Kidney (tissue), 14 donors: ENCODE measurements around the gene FOXB2. TPM values are rescaled to one million over a fixed set of nuclear protein-coding genes. Genes with fewer than 3 reads are reported as not detected.

Source experiments
- DNase-seq, 5 donors: peaks; one replicate each; pipeline ENCODE4 v3.0.0-alpha.2; 2013 to 2020
- FAIRE-seq: peaks from 2 replicates; lab custom pipeline; 2012; peaks lifted over from hg19 to GRCh38; lab: Jason Lieb, UNC
- H3K27ac ChIP-seq, 2 donors: one replicate each; pipeline ENCODE4 v1.7.0; 2013; ENCODE audit warnings: low read depth in 2 of 2, low read length in 2 of 2, inconsistent platforms in 1 of 2
- H3K27me3 ChIP-seq: one replicate; pipeline ENCODE4 v1.7.1; 2013; ENCODE audit warnings: low read length, inconsistent platforms; ENCODE audit not compliant: control insufficient read depth, insufficient read depth
- H3K36me3 ChIP-seq, 3 donors: one replicate each; pipeline versions ENCODE4 v1.7.0 to v1.7.1; 2013; ENCODE audit warnings: low read length in 3 of 3, control low read depth in 1 of 3, inconsistent platforms in 1 of 3; ENCODE audit not compliant: insufficient read depth in 3 of 3, control insufficient read depth in 2 of 3
- H3K4me1 ChIP-seq, 3 donors: one replicate each; pipeline versions ENCODE4 v1.7.0 to v1.7.1; 2013; ENCODE audit warnings: low read length in 3 of 3, inconsistent platforms in 1 of 3, low read depth in 1 of 3; ENCODE audit not compliant: control insufficient read depth in 2 of 3, insufficient read depth in 2 of 3
- H3K4me3 ChIP-seq, 3 donors: one replicate each; pipeline versions ENCODE4 v1.7.0 to v1.8.1; 2013; ENCODE audit warnings: low read length in 3 of 3, control low read depth in 1 of 3, inconsistent platforms in 1 of 3
- H3K9ac ChIP-seq, 3 donors: one replicate each; pipeline versions ENCODE4 v1.7.0 to v1.7.1; 2013; ENCODE audit warnings: low read length in 3 of 3, control low read depth in 1 of 3, inconsistent platforms in 1 of 3
- H3K9me3 ChIP-seq, 3 donors: one replicate each; pipeline versions ENCODE4 v1.7.0 to v1.7.1; 2013; ENCODE audit warnings: low read length in 3 of 3, control low read depth in 1 of 3, inconsistent platforms in 1 of 3; ENCODE audit not compliant: control insufficient read depth in 2 of 3, insufficient read depth in 1 of 3
- intact Hi-C: fragments of 100-400 bp; cut with DNase I; formaldehyde crosslinking; loops from one replicate; pipeline ENCODE4 v1.11.1; 2022
- polyA plus RNA-seq: library from polyadenylated mRNA; stranded (reverse); fragments of 350-450 nt; fragmentation: Illumina TruSeq; extraction: RNeasy Lipid Tissue Mini Kit (QIAGEN cat#74804); gene quantifications from one replicate; pipeline ENCODE4 v1.2.3, GENCODE V29; 2014; ENCODE audit warnings: low read depth, low replicate concordance; ENCODE audit not compliant: insufficient read depth
- total RNA-seq: library from RNA; stranded (reverse); fragmentation: NEBNext Ultra II Directional; extraction: Animal tissue kit (Norgen Biotek cat#: 25700); gene quantifications from one replicate; pipeline ENCODE4 v1.2.1, GENCODE V29; 2021
- TF ChIP-seq, protein P1 (sequence below): IDR thresholded peaks from 3 replicates; pipeline ENCODE4 v1.5.1; 2012; ENCODE audit warnings: mild to moderate bottlenecking, moderate library complexity, borderline replicate concordance; ENCODE audit not compliant: insufficient read depth; ENCODE audit errors: extremely low read depth
- donor health status: control.
- donor health status: control.
- donor health status: control.
- donor health status: control.
- donor health status: control.
- donor health status: DM: yes; HTN: yes; CAD: no.
- donor health status: Normal renal cell carcinoma (clear cell type).

Gene FOXB2
- total and polyA plus RNA-seq, 2 donors from 2014 or later = not detected

- Histone ChIP-seq H3K9ac (no peak overlapping the region), H3K9me3 (no peaks in the 10 kb centered on the region), H3K4me3 (no peak overlapping the region), H3K4me1 (peaks cover 0 to 11% (median 5%) of the 10 kb centered on the region in 3 donors), H3K27ac (no peak overlapping the region), H3K36me3 (no peaks in the 10 kb centered on the region), H3K27me3 (peaks cover 85% of the 10 kb centered on the region)
- intact Hi-C loops = no loop called here
- TF ChIP-seq, protein P1, sequence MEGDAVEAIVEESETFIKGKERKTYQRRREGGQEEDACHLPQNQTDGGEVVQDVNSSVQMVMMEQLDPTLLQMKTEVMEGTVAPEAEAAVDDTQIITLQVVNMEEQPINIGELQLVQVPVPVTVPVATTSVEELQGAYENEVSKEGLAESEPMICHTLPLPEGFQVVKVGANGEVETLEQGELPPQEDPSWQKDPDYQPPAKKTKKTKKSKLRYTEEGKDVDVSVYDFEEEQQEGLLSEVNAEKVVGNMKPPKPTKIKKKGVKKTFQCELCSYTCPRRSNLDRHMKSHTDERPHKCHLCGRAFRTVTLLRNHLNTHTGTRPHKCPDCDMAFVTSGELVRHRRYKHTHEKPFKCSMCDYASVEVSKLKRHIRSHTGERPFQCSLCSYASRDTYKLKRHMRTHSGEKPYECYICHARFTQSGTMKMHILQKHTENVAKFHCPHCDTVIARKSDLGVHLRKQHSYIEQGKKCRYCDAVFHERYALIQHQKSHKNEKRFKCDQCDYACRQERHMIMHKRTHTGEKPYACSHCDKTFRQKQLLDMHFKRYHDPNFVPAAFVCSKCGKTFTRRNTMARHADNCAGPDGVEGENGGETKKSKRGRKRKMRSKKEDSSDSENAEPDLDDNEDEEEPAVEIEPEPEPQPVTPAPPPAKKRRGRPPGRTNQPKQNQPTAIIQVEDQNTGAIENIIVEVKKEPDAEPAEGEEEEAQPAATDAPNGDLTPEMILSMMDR = no peak
- FAIRE-seq (no peak), DNase-seq (peak in 4 of 5 donors; percentile 27 to 55 (median 38))
Observed at GRCh38 chr9:77021291-77021894, 1.9 kb downstream of the FOXB2 start.

DNA sequence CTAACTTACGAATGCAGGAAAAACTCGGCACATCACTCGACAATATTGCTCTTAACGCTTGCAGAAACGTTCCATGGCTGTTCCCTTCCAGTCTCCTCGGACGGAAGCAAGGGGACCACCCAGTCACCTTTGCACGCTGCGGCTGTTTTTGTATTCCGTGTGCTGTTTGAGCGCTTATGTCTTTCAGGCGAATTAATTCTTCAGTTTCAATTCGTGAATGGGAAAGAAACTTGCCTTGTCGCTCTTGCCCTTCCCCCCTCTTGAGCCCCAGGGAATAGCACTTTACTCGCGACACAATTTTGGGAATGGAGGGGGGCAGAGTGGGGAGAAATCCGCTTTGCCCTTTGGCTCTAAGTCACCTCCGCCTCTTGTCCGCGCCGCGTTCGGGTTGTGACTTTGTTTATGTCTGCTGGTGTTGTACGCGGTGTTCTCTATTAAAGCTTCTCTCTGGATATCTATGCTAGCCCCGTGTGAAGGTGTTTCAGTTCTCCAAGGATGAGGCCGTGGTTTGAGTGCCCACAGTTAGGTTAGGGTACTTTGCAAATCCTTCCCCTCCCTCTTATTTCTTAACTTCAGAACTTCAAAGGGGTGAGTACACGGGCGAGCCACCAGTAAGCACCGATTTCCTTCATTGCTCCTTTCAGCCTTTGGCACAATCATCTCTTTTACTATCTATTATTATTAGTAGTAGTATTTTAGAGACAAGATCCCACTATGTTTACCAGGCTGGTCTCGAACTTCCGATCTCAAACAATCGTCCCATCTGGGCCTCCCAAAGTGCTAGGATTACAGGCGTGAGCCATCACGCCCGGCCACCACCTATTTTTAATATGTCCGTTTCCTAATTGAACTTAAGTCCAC is 2.7 kb downstream of the FOXB2 start:
- TF ChIP-seq, protein P1 = no peak
- FAIRE-seq (no peak), DNase-seq (peak in 2 of 5 donors; percentile 26 to 37)
- Histone ChIP-seq H3K4me3 (peak overlapping the region in 1 of 3 donors; percentile 4), H3K9ac (no peak overlapping the region), H3K4me1 (peaks cover 0 to 11% (median 5%) of the 10 kb centered on the region in 3 donors), H3K27ac (no peak overlapping the region), H3K9me3 (no peaks in the 10 kb centered on the region), H3K36me3 (no peaks in the 10 kb centered on the region), H3K27me3 (peaks cover 77% of the 10 kb centered on the region)
- intact Hi-C loops = no loop called here

DNA sequence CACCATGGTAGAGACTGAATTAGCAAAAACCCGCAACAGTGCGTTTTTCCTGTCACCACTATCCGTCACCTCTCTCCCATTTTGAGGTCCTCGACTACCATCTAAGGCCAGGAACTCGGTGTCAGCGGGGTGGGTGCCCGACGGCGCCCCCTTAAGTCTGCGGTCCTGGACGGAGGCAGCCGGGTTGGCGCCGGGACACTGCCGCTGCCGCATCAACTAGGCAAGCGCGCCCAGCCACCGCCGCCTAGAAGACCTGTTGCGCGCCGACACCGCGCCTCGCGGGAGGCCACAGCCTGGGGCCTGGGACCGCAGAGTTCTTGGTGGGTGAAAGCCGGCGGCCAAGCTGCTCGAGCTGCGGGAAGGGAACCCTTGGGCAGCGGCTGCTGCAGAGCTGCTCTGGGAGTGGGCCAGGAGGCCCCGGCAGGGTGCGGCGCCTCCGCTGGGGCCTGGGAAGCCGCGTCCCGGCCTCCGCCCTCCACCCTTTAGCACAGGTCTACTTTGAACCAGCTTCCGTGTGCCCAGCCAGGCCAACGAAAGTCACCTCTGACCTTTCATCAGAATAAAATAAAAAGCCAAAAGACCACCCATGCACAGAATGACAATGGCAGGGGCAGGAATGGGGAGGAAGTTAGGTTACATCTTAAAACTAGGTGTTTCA is 3.5 kb downstream of the FOXB2 start:
- intact Hi-C loops = no loop called here
- Histone ChIP-seq H3K36me3 (no peaks in the 10 kb centered on the region), H3K4me1 (peaks cover 0 to 11% (median 5%) of the 10 kb centered on the region in 3 donors), H3K9ac (no peak overlapping the region), H3K27me3 (peaks cover 71% of the 10 kb centered on the region), H3K27ac (no peak overlapping the region), H3K9me3 (no peaks in the 10 kb centered on the region), H3K4me3 (no peak overlapping the region)
- TF ChIP-seq, protein P1 = no peak
- DNase-seq = peak in 4 of 5 donors; percentile 27 to 53 (median 40)
- FAIRE-seq = no peak
